HL-60 (cell line): ENCODE results near the gene EXOSC2.

ENCODE experiments used
- DNase-seq, 2 experiments: peaks; one replicate each; pipeline ENCODE4 v3.0.0-alpha.2; 2010 to 2020; ENCODE audit warnings: low read depth in 1 of 2, low spot score in 1 of 2
- H3K27ac ChIP-seq: fragments of 250-450 bp; sonication (Bioruptor Pico); replicated peaks from 2 replicates; pipeline ENCODE4 v1.5.1; 2020; ENCODE audit warnings: mild to moderate bottlenecking, moderate library complexity
- H3K27me3 ChIP-seq: fragments of 250-450 bp; sonication (Bioruptor Pico); 2 replicates; pipeline ENCODE4 v1.5.1; 2021; ENCODE audit warnings: mild to moderate bottlenecking, moderate library complexity; ENCODE audit not compliant: insufficient read depth, poor library complexity, severe bottlenecking
- H3K4me3 ChIP-seq: replicated peaks from 2 replicates; pipeline ENCODE4 v1.5.1; 2011; ENCODE audit warnings: mild to moderate bottlenecking, control low read depth, low read length; ENCODE audit not compliant: insufficient read depth
- GABPA ChIP-seq: IDR thresholded peaks from 2 replicates; pipeline ENCODE4 v1.6.1; 2012; ENCODE audit warnings: low read depth
- POLR2AphosphoS5 ChIP-seq: IDR thresholded peaks from 2 replicates; pipeline ENCODE4 v1.6.1; 2012; ENCODE audit warnings: low read depth
- SPI1 ChIP-seq: IDR thresholded peaks from 2 replicates; pipeline ENCODE4 v1.6.1; 2012; ENCODE audit warnings: low read depth, mild to moderate bottlenecking, borderline replicate concordance
- TF ChIP-seq, protein P1 (sequence below): IDR thresholded peaks from 2 replicates; pipeline ENCODE4 v1.6.1; 2012; ENCODE audit warnings: low read depth; ENCODE audit not compliant: insufficient replicate concordance
- TF ChIP-seq, protein P2 (sequence below): IDR thresholded peaks from one replicate; pipeline ENCODE4 v1.5.1; 2011; ENCODE audit warnings: low read length, control low read depth, inconsistent platforms; ENCODE audit not compliant: insufficient read depth

The EXOSC2 gene

DNA sequence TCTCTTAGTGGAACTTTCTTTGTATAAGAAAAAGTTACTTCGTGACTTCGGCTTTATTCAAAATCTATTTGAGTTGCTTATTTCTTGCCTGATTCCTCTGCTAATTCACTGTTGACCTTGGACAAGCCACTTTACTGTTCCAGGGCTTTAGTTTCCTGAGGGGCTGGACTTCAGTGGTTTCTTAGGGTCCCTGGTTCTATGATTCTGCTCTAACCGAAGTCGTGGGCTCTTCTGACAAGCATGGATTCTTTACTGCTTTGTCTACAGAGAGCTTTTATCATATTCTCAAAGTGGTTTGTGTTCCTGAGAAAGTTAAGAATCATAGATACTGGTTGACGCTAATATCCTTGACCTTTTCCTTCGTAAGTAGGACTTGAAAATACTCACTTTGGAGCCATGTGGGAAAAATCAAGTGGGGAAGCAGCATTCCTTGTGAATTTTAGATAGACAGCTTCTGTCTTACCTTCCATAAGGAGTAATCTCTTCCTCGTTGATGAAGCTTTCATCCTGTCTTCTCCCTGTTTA is 21.1 kb downstream of the EXOSC2 start:
- Histone ChIP-seq H3K4me3 (peak overlapping the region; percentile 95), H3K27ac (no peak overlapping the region)
- no peak for DNase-seq

DNA sequence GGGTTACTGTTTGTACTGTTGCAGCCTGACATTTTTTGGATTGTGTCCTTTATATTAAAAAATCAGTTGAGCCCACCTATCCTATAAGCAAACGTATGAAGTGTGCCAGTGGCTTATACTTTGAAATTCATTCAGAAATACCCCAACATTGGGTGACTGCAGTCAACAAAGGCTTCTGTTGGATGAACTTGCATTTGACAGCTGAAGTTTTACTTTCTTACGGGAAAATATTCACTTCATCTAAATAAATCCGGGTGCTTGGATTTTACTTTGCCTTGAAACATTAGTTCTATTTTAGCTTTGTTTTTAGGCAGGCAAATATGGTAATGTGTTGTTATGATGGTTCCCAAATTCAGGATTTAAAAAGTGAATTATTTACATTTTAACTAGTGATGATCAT is 21.7 kb downstream of the EXOSC2 start:
- no peak for DNase-seq
- H3K27ac ChIP-seq, result no peak overlapping the region
- peak overlapping the region; percentile 95 for H3K4me3 ChIP-seq
- no peaks in the 10 kb centered on the region for H3K27me3 ChIP-seq
- TF ChIP-seq GABPA (no peak), POLR2AphosphoS5 (no peak), SPI1 (no peak)
- TF ChIP-seq, protein P1, sequence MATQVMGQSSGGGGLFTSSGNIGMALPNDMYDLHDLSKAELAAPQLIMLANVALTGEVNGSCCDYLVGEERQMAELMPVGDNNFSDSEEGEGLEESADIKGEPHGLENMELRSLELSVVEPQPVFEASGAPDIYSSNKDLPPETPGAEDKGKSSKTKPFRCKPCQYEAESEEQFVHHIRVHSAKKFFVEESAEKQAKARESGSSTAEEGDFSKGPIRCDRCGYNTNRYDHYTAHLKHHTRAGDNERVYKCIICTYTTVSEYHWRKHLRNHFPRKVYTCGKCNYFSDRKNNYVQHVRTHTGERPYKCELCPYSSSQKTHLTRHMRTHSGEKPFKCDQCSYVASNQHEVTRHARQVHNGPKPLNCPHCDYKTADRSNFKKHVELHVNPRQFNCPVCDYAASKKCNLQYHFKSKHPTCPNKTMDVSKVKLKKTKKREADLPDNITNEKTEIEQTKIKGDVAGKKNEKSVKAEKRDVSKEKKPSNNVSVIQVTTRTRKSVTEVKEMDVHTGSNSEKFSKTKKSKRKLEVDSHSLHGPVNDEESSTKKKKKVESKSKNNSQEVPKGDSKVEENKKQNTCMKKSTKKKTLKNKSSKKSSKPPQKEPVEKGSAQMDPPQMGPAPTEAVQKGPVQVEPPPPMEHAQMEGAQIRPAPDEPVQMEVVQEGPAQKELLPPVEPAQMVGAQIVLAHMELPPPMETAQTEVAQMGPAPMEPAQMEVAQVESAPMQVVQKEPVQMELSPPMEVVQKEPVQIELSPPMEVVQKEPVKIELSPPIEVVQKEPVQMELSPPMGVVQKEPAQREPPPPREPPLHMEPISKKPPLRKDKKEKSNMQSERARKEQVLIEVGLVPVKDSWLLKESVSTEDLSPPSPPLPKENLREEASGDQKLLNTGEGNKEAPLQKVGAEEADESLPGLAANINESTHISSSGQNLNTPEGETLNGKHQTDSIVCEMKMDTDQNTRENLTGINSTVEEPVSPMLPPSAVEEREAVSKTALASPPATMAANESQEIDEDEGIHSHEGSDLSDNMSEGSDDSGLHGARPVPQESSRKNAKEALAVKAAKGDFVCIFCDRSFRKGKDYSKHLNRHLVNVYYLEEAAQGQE, result no peak
- TF ChIP-seq, protein P2, sequence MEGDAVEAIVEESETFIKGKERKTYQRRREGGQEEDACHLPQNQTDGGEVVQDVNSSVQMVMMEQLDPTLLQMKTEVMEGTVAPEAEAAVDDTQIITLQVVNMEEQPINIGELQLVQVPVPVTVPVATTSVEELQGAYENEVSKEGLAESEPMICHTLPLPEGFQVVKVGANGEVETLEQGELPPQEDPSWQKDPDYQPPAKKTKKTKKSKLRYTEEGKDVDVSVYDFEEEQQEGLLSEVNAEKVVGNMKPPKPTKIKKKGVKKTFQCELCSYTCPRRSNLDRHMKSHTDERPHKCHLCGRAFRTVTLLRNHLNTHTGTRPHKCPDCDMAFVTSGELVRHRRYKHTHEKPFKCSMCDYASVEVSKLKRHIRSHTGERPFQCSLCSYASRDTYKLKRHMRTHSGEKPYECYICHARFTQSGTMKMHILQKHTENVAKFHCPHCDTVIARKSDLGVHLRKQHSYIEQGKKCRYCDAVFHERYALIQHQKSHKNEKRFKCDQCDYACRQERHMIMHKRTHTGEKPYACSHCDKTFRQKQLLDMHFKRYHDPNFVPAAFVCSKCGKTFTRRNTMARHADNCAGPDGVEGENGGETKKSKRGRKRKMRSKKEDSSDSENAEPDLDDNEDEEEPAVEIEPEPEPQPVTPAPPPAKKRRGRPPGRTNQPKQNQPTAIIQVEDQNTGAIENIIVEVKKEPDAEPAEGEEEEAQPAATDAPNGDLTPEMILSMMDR, result no peak

More for the DNA sequence above, 21.1 kb downstream of the EXOSC2 start:
- no peak for TF ChIP-seq POLR2AphosphoS5
- TF ChIP-seq GABPA, result no peak
- TF ChIP-seq, protein P1, result no peak
- TF ChIP-seq, protein P2, result no peak
- no peak for TF ChIP-seq SPI1
- no peaks in the 10 kb centered on the region for H3K27me3 ChIP-seq

DNA sequence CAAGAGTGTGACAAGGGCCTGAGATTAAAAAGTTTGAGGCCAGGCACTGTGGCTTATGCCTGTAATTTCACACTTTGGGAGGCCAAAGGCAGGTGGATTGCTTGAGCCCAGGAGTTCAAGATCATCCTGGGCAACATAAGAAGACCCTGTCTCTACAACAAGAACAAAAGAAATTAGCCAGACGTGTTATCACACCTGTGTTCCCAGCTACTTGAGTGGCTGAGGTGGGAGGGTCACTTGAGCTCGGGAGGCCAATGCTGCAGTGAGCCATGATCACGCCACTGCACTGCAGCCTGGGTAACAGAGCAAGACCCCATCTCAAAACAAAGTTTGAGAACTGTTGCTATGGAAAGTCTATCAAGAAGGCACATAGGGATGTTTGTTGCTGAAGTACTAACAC is 25.0 kb downstream of the EXOSC2 start:
- H3K27me3 ChIP-seq, result no peaks in the 10 kb centered on the region
- TF ChIP-seq, protein P2, result no peak
- TF ChIP-seq GABPA (no peak), SPI1 (no peak), POLR2AphosphoS5 (no peak)
- TF ChIP-seq, protein P1, result no peak
- H3K4me3 ChIP-seq, result no peak overlapping the region
- no peak overlapping the region for H3K27ac ChIP-seq
- no peak for DNase-seq
